ENCODE measurements around the gene CHCHD6.

GRCh38 chr3:126734106-126734723 is 30.2 kb downstream of the CHCHD6 start:
- TF ChIP-seq CTCF (conservative IDR thresholded peaks at IDR 0.05; ENCODE audit: low read depth, low read length) (no peak), EZH2phosphoT487 (IDR thresholded peaks at IDR 0.05; ENCODE audit: borderline replicate concordance, low read length) (no peak)

Data from PC-3 (cell line).